Esophagus muscularis mucosa (tissue), 3 donors: ENCODE results near the gene SOX9.

Experiments
- EP300 ChIP-seq: sonication (generic); formaldehyde crosslinking; IDR thresholded peaks from one replicate; pipeline ENCODE4 v1.6.1; 2017; ENCODE audit warnings: antibody characterized with exemption
- TF ChIP-seq, protein P1 (sequence below), 3 experiments: fragments of 200-600 bp in 2 of 3; fragments of 450-650 bp in 1 of 3; sonication (generic) in 2 of 3; IDR thresholded peaks; one replicate each; pipeline ENCODE4 v1.5.1; 2017 to 2019; ENCODE audit warnings: antibody characterized with exemption in 3 of 3, mild to moderate bottlenecking in 2 of 3, moderate library complexity in 1 of 3

DNA sequence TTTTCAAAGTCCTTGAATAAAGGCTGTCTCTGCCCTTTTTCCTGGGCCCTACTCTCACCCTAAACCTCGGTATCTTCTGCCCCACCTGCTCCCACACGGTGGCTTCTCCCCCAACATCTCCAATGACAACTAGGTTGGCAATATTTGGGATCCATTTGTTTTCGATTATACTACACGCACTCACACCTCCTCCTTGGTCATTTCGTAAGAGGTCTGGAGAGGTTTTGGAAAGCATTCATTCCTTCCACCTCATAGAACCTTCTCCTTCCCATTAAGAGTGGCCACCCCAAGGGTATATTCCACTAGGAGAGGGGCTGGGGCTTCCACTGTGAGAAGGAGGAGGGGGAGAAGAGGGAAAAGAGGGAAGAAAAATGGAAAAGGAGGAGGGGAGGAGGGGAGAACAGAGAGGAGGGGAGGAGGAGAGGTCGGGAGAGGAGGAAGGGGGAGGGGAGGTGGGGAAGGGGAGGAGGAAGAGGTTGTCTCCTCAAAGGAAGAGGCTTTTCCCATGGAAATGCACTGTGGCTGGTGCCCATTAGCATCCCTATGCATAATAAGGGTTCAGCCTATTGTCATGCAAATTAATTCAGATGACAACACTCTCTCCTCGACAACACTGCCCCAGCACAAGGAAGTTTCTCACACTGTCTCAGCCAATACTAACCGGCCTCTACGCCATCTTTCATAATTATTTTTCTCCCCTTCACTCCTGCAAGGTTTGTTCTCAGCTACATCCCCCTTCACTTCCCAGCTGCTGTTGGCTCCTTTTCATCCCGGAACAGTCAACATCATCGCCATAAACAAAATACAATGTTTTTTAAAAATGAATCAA, 30.0 kb downstream of the SOX9 start:
- TF ChIP-seq, protein P1, sequence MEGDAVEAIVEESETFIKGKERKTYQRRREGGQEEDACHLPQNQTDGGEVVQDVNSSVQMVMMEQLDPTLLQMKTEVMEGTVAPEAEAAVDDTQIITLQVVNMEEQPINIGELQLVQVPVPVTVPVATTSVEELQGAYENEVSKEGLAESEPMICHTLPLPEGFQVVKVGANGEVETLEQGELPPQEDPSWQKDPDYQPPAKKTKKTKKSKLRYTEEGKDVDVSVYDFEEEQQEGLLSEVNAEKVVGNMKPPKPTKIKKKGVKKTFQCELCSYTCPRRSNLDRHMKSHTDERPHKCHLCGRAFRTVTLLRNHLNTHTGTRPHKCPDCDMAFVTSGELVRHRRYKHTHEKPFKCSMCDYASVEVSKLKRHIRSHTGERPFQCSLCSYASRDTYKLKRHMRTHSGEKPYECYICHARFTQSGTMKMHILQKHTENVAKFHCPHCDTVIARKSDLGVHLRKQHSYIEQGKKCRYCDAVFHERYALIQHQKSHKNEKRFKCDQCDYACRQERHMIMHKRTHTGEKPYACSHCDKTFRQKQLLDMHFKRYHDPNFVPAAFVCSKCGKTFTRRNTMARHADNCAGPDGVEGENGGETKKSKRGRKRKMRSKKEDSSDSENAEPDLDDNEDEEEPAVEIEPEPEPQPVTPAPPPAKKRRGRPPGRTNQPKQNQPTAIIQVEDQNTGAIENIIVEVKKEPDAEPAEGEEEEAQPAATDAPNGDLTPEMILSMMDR (IDR thresholded peaks at IDR 0.05) = no peak
- TF ChIP-seq EP300 = no peak
